A549 (cell line): Measurements from ENCODE around the gene FSD1. TPM values are rescaled to one million over a fixed set of nuclear protein-coding genes. Genes with fewer than 3 reads are reported as not detected.

Experiments
- ATAC-seq, 2 experiments: fragments of 200-7000 bp in 1 of 2; fragments of >200 bp in 1 of 2; cut with Nextera tagmentation in 1 of 2; cut with Tn5 transposase in 1 of 2; 3 replicates each; pipeline versions ENCODE4 v1.8.0 to v1.9.1; 2018 to 2020; ENCODE audit warnings: mild to moderate bottlenecking in 1 of 2, moderate library complexity in 1 of 2
- CTCF ChIA-PET: fragments of 300-600 bp; sonication (Branson Sonifier 250); formaldehyde crosslinking; extraction: SDS; loops from one replicate; lab custom pipeline; 2021; ENCODE audit warnings: antibody characterized with exemption, inconsistent platforms; lab: Yijun Ruan, JAX
- POLR2A ChIA-PET: fragments of 350-600 bp; formaldehyde crosslinking; extraction: SDS; loops from one replicate; lab custom pipeline; 2021; ENCODE audit warnings: antibody characterized with exemption, inconsistent platforms; lab: Yijun Ruan, JAX
- DNase-seq, 2 experiments: peaks; one replicate each; pipeline versions ENCODE4 v3.0.0 to v3.0.0-alpha.2; 2011 to 2016; ENCODE audit warnings: low read depth in 1 of 2, low spot score in 1 of 2
- FAIRE-seq: peaks from 2 replicates; lab custom pipeline; 2011; peaks lifted over from hg19 to GRCh38; lab: Jason Lieb, UNC
- H3K27ac ChIP-seq, 2 experiments: fragments of >200 bp; sonication (Bioruptor Twin); formaldehyde crosslinking; 3 replicates each; pipeline ENCODE4 v1.5.1; 2016 to 2017
- H3K4me1 ChIP-seq: fragments of >200 bp; sonication (Bioruptor Twin); formaldehyde crosslinking; 3 replicates; pipeline ENCODE4 v1.6.1; 2016
- H3K4me2 ChIP-seq: fragments of >200 bp; sonication (Bioruptor Twin); formaldehyde crosslinking; 3 replicates; pipeline ENCODE4 v1.6.1; 2016
- H3K4me3 ChIP-seq: fragments of >200 bp; sonication (Bioruptor Twin); formaldehyde crosslinking; 3 replicates; pipeline ENCODE4 v1.5.1; 2016
- H3K9me3 ChIP-seq: fragments of >200 bp; sonication (Bioruptor Twin); formaldehyde crosslinking; 3 replicates; pipeline ENCODE4 v1.6.1; 2016
- BHLHE40 ChIP-seq: IDR thresholded peaks from 2 replicates; pipeline ENCODE4 v1.6.1; 2012; ENCODE audit warnings: low read depth, low read length, inconsistent platforms
- CBX2 ChIP-seq: fragments of 200-600 bp; sonication (generic); IDR thresholded peaks from 2 replicates; pipeline ENCODE4 v1.6.1; 2016; ENCODE audit warnings: low read depth, mild to moderate bottlenecking, borderline replicate concordance
- CBX8 ChIP-seq: fragments of 200-600 bp; sonication (generic); IDR thresholded peaks from 2 replicates; pipeline ENCODE4 v1.6.1; 2016
- CEBPB ChIP-seq, 2 experiments: fragments of >200 bp in 1 of 2; sonication (Bioruptor Twin) in 1 of 2; formaldehyde crosslinking in 1 of 2; IDR thresholded peaks; 2 replicates each; pipeline ENCODE4 v1.6.1; 2012 to 2016
- CHD2 ChIP-seq: fragments of 150-350 bp; IDR thresholded peaks from 2 replicates; pipeline ENCODE4 v1.6.1; 2014; ENCODE audit warnings: low read length; ENCODE audit not compliant: partially characterized antibody
- CHD4 ChIP-seq: fragments of 200-600 bp; sonication (generic); IDR thresholded peaks from 2 replicates; pipeline ENCODE4 v1.6.1; 2016; ENCODE audit warnings: antibody characterized with exemption, mild to moderate bottlenecking, borderline replicate concordance
- EHF ChIP-seq: fragments of 250-450 bp; sonication (Bioruptor Pico); IDR thresholded peaks from 2 replicates; pipeline ENCODE4 v1.5.0; 2020; ENCODE audit warnings: mild to moderate bottlenecking
- EP300 ChIP-seq, 2 experiments: fragments of >200 bp; sonication (Bioruptor Twin); formaldehyde crosslinking; IDR thresholded peaks; 2 replicates in 1 of 2; 3 replicates in 1 of 2; pipeline ENCODE4 v1.6.1; 2016 to 2017
- ESRRA ChIP-seq: fragments of 150-350 bp; IDR thresholded peaks from 2 replicates; pipeline ENCODE4 v1.6.1; 2014; ENCODE audit warnings: mild to moderate bottlenecking, low read length, borderline replicate concordance
- FOXS1 ChIP-seq: fragments of 250-450 bp; sonication (Bioruptor Pico); IDR thresholded peaks from 2 replicates; pipeline ENCODE4 v1.5.0; 2020; ENCODE audit warnings: mild to moderate bottlenecking, moderate library complexity
- GATA3 ChIP-seq: IDR thresholded peaks from 2 replicates; pipeline ENCODE4 v1.6.1; 2012; ENCODE audit warnings: borderline replicate concordance
- HOXB5 ChIP-seq: fragments of 250-450 bp; sonication (Bioruptor Pico); IDR thresholded peaks from 2 replicates; pipeline ENCODE4 v1.5.0; 2020; ENCODE audit warnings: mild to moderate bottlenecking, moderate library complexity
- KDM5A ChIP-seq: fragments of 200-600 bp; sonication (generic); IDR thresholded peaks from 2 replicates; pipeline ENCODE4 v1.6.1; 2016; ENCODE audit warnings: antibody characterized with exemption, mild to moderate bottlenecking
- MAFK ChIP-seq: fragments of 450-650 bp; IDR thresholded peaks from 2 replicates; pipeline ENCODE4 v1.6.1; 2014; ENCODE audit not compliant: partially characterized antibody
- MYC ChIP-seq: IDR thresholded peaks from 2 replicates; pipeline ENCODE4 v1.6.1; 2012; ENCODE audit warnings: mild to moderate bottlenecking, inconsistent platforms, low read length, improper control_type of control experiment, borderline replicate concordance
- NPAS2 ChIP-seq: fragments of 250-450 bp; sonication (Bioruptor Pico); IDR thresholded peaks from 2 replicates; pipeline ENCODE4 v1.8.0; 2022; ENCODE audit warnings: mild to moderate bottlenecking, moderate library complexity, borderline replicate concordance
- NR3C1 ChIP-seq: fragments of >200 bp; sonication (Bioruptor Twin); formaldehyde crosslinking; IDR thresholded peaks from 3 replicates; pipeline ENCODE4 v1.6.1; 2017
- PHF8 ChIP-seq: fragments of 200-600 bp; sonication (generic); IDR thresholded peaks from 2 replicates; pipeline ENCODE4 v1.6.1; 2016; ENCODE audit warnings: low read depth, mild to moderate bottlenecking, antibody characterized with exemption, moderate library complexity, borderline replicate concordance
- RARB ChIP-seq: fragments of 250-450 bp; sonication (Bioruptor Pico); IDR thresholded peaks from 2 replicates; pipeline ENCODE4 v1.8.0; 2021; ENCODE audit warnings: mild to moderate bottlenecking, moderate library complexity
- RFX5 ChIP-seq: fragments of 450-650 bp; IDR thresholded peaks from 2 replicates; pipeline ENCODE4 v1.7.1; 2014; ENCODE audit warnings: antibody characterized with exemption, mild to moderate bottlenecking, moderate library complexity
- RNF2 ChIP-seq: fragments of 200-600 bp; sonication (generic); IDR thresholded peaks from 2 replicates; pipeline ENCODE4 v1.6.1; 2016; ENCODE audit warnings: low read depth, mild to moderate bottlenecking, antibody characterized with exemption, moderate library complexity, borderline replicate concordance
- SMC3 ChIP-seq: fragments of >200 bp; sonication (Bioruptor Twin); formaldehyde crosslinking; IDR thresholded peaks from 3 replicates; pipeline ENCODE4 v1.6.1; 2018; ENCODE audit warnings: inconsistent platforms
- SREBF2 ChIP-seq: fragments of 450-650 bp; IDR thresholded peaks from 2 replicates; pipeline ENCODE4 v1.6.1; 2014; ENCODE audit warnings: mild to moderate bottlenecking, moderate library complexity
- TFCP2L1 ChIP-seq: fragments of 250-450 bp; sonication (Bioruptor Pico); IDR thresholded peaks from 2 replicates; pipeline ENCODE4 v1.5.0; 2021; ENCODE audit warnings: mild to moderate bottlenecking
- ZC3H11A ChIP-seq: fragments of 450-650 bp; IDR thresholded peaks from 2 replicates; pipeline ENCODE4 v1.6.1; 2014; ENCODE audit warnings: antibody characterized with exemption, mild to moderate bottlenecking
- ZNF302 ChIP-seq: fragments of 250-450 bp; sonication (Bioruptor Pico); IDR thresholded peaks from 2 replicates; pipeline ENCODE4 v1.9.0; 2021; ENCODE audit warnings: inconsistent platforms, mild to moderate bottlenecking, moderate library complexity
- ZSCAN20 ChIP-seq: fragments of 250-450 bp; sonication (Bioruptor Pico); IDR thresholded peaks from 2 replicates; pipeline ENCODE4 v1.8.0; 2022; ENCODE audit warnings: mild to moderate bottlenecking, moderate library complexity
- WGBS: methylation state at CpG from one replicate; pipeline ENCODE4 v1.1.6; 2017; ENCODE audit errors: missing lambda C conversion rate; 5-methylcytosine and 5-hydroxymethylcytosine counted together
- polyA plus RNA-seq, 4 experiments: library from polyadenylated mRNA; depleted of rRNA in 3 of 4; stranded (reverse); fragments of >200 nt; fragmentation: RNase III in 1 of 4; extraction: RNeasy Plus Mini Kit Qiagen cat#74134 plus additional on column Dnase treatment in 1 of 4; gene quantifications; 2 replicates in 3 of 4; 3 replicates in 1 of 4; pipeline ENCODE4 v1.2.3, GENCODE V29; 2011 to 2017
- TF ChIP-seq, protein P1 (sequence below): fragments of 250-450 bp; sonication (Bioruptor Pico); IDR thresholded peaks from 2 replicates; pipeline ENCODE4 v1.5.0; 2020; ENCODE audit warnings: low read depth, mild to moderate bottlenecking, moderate library complexity
- TF ChIP-seq, protein P2 (sequence below): fragments of 250-450 bp; sonication (Bioruptor Pico); IDR thresholded peaks from 2 replicates; pipeline ENCODE4 v1.5.0; 2021; ENCODE audit warnings: mild to moderate bottlenecking, moderate library complexity, borderline replicate concordance
- TF ChIP-seq, protein P3 (sequence below): fragments of 150-350 bp; IDR thresholded peaks from 2 replicates; pipeline ENCODE4 v1.6.1; 2014; ENCODE audit warnings: low read depth, mild to moderate bottlenecking, low read length

Gene FSD1
- polyA plus RNA-seq, 2 of the 4 experiments (the other 2 are of a cell fraction) = 3.5 to 13.2 TPM

DNA sequence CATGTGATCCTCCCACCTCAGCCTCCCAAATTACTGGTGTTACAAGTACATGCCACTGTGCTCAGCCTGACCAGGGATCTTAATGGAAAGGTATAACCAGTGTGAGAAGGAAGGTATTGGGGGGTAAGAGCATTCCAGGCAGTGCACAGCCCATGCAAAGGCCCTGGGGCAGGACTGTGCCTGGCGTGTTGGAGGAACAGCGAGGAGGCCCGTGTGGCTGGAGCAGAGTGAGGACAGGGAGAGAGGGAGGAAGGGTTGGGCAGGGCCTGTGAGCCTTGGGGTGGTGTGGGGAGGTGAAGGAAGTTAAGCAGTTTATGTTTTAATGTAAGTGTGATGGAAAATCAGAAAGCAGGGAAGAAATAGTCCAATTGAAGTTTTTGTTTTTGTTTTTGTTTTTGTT lies 3.8 kb upstream of the FSD1 start (continued):
- TF ChIP-seq CEBPB (IDR thresholded peaks at IDR 0.05) = no peak
- no peak for TF ChIP-seq CHD2
- TF ChIP-seq, protein P1, sequence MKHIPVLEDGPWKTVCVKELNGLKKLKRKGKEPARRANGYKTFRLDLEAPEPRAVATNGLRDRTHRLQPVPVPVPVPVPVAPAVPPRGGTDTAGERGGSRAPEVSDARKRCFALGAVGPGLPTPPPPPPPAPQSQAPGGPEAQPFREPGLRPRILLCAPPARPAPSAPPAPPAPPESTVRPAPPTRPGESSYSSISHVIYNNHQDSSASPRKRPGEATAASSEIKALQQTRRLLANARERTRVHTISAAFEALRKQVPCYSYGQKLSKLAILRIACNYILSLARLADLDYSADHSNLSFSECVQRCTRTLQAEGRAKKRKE (CRISPR knock-in tag) = no peak
- no peak for TF ChIP-seq CHD4
- no peak for TF ChIP-seq CBX8
- TF ChIP-seq TFCP2L1 = no peak
- TF ChIP-seq SREBF2 = no peak

DNA sequence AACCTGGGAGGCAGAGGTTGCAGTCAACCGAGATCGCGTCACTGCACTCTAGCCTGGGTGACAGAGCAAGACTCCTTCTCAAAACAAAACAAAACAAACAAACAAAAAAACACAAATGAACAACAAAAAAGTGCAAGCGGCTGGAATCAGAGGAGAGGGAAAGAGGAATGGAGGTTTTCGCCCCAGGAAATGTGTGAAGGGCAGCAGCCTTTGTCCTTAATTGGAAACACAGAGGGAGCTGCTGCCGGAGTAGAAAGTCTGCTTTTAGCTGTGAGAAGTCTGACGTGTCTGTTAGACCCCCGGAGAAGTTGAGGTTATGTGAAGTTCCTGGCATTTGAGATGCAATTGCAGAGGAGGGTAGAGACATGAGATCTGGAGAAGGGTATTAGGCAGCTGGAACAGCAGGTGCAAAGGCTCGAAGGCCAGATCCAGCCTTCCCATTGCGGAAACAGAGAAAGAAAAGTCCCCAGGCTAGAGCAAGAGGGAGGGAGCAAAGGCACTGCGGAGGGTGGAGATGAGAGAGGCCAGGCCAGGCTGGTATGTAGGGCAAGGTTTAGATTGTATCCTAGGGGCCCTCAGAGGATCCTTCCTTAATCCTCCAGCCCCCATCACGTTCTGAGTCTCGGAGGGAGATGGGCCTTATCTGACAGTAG lies 2.7 kb upstream of the FSD1 start:
- no peak for FAIRE-seq
- no peak overlapping the region for H3K27ac ChIP-seq

DNA sequence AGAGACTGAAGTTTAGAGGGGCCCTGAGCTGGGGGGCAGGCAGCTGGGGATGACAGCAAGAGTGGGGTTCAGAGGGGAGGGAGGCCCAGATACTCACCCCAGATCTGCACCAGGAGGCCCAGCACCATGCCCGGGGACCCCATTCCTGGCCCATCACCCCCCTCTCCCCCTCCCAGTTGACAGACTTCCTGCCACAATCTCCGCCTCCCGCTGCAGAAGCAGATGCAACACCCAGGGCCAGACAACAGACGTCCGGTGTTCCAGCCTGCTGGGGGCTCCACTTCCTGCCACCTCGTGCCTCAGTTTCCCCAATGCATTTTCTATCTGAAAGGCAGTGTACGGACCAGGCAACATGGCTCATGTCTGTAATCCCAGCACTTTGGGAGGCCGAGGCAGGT lies 2.2 kb upstream of the FSD1 start, which contains the start of gene TMIGD2:
Gene TMIGD2 (minus strand): TSS at position 147 of the 398 bp plus-strand sequence. CDS start 4 bp downstream, at position 143.
- TF ChIP-seq NPAS2 (CRISPR knock-in tag) (no peak), CHD4 (no peak), NR3C1 (no peak), MYC (no peak), EP300 (IDR thresholded peaks at IDR 0.05) (no peak), TFCP2L1 (no peak), RARB (no peak), GATA3 (no peak), RFX5 (no peak), ZSCAN20 (CRISPR knock-in tag) (no peak)
- TF ChIP-seq, protein P2, sequence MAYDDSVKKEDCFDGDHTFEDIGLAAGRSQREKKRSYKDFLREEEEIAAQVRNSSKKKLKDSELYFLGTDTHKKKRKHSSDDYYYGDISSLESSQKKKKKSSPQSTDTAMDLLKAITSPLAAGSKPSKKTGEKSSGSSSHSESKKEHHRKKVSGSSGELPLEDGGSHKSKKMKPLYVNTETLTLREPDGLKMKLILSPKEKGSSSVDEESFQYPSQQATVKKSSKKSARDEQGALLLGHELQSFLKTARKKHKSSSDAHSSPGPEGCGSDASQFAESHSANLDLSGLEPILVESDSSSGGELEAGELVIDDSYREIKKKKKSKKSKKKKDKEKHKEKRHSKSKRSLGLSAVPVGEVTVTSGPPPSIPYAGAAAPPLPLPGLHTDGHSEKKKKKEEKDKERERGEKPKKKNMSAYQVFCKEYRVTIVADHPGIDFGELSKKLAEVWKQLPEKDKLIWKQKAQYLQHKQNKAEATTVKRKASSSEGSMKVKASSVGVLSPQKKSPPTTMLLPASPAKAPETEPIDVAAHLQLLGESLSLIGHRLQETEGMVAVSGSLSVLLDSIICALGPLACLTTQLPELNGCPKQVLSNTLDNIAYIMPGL (CRISPR knock-in tag) = no peak
- no peak for FAIRE-seq

More for the DNA sequence above, 2.7 kb upstream of the FSD1 start:
- no peak overlapping the region for H3K4me3 ChIP-seq
- WGBS = 70% methylated on average over 13 of the region's 13 CpGs
- ChIA-PET CTCF (no interaction called here), POLR2A (no interaction called here)
- no peaks in the 10 kb centered on the region for H3K9me3 ChIP-seq
- peak in 1 of 2 experiments; percentile 13; a peak in 1 of 6 replicates for ATAC-seq
- no peak overlapping the region for H3K4me2 ChIP-seq
- no peak for DNase-seq
- no peak for TF ChIP-seq PHF8
- TF ChIP-seq, protein P1 (CRISPR knock-in tag) = no peak
- TF ChIP-seq ESRRA = no peak
- TF ChIP-seq HOXB5 = no peak
- TF ChIP-seq, protein P3, sequence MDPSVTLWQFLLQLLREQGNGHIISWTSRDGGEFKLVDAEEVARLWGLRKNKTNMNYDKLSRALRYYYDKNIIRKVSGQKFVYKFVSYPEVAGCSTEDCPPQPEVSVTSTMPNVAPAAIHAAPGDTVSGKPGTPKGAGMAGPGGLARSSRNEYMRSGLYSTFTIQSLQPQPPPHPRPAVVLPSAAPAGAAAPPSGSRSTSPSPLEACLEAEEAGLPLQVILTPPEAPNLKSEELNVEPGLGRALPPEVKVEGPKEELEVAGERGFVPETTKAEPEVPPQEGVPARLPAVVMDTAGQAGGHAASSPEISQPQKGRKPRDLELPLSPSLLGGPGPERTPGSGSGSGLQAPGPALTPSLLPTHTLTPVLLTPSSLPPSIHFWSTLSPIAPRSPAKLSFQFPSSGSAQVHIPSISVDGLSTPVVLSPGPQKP = no peak
- TF ChIP-seq NR3C1 = no peak
- no peak for TF ChIP-seq ZC3H11A
- no peak for TF ChIP-seq SMC3
- no peak for TF ChIP-seq CHD2
- TF ChIP-seq CBX8 = no peak
- no peak for TF ChIP-seq RNF2
- TF ChIP-seq KDM5A = no peak
- no peak for TF ChIP-seq MAFK
- TF ChIP-seq BHLHE40 = no peak
- no peak for TF ChIP-seq CBX2
- no peak for TF ChIP-seq EHF
- no peak for TF ChIP-seq FOXS1
- no peak for TF ChIP-seq ZNF302
- no peaks in the 10 kb centered on the region for H3K4me1 ChIP-seq

More for the DNA sequence above, 2.2 kb upstream of the FSD1 start, which contains the start of gene TMIGD2:
- H3K4me2 ChIP-seq = no peak within 1 kb of the TSS
- DNase-seq (no peak), ATAC-seq (no peak)
- no peaks in the 10 kb centered on the region for H3K9me3 ChIP-seq
- no peak within 1 kb of the TSS for H3K27ac ChIP-seq
- 67% methylated on average over 5 of the region's 8 CpGs for WGBS
- POLR2A ChIA-PET = no interaction called here
- no peak within 1 kb of the TSS for H3K4me3 ChIP-seq
- CTCF ChIA-PET = interaction anchor here (0.8 kb wide), 1 partner anchor 98 kb away, joined by 3 read pairs; the partner anchor contains the start of gene SH3GL1
- no peaks in the 10 kb centered on the region for H3K4me1 ChIP-seq
